COR-L47 (cell line): Measurements from ENCODE around the gene RASAL1.
A peak's percentile ranks its signal among the peaks of the same experiment; 100 is the strongest.

Source experiments
- DNase-seq: peaks from one replicate; lab custom pipeline; 2025; lab: John Stamatoyannopoulos, UW

RASAL1 gene

DNA sequence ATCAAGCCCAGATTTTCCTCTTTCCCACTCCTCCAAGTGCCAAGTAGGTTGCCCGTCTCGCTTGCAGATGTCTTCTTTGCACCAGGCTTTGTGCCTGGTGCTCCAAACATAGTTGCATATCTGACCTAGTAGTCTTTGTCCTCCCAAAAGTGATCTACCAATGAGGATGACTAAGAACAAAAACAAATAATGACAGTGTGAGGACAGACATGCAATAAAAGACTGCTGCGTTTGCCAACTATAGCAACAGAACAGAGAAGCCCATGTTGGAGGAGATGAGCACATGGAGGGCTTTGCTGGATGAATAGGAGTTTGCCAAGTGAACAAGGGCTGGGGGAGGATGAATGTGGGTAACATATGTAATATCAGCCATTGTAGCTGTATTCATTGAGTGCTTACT lies 63.4 kb downstream of the RASAL1 start:
- no peak for DNase-seq

DNA sequence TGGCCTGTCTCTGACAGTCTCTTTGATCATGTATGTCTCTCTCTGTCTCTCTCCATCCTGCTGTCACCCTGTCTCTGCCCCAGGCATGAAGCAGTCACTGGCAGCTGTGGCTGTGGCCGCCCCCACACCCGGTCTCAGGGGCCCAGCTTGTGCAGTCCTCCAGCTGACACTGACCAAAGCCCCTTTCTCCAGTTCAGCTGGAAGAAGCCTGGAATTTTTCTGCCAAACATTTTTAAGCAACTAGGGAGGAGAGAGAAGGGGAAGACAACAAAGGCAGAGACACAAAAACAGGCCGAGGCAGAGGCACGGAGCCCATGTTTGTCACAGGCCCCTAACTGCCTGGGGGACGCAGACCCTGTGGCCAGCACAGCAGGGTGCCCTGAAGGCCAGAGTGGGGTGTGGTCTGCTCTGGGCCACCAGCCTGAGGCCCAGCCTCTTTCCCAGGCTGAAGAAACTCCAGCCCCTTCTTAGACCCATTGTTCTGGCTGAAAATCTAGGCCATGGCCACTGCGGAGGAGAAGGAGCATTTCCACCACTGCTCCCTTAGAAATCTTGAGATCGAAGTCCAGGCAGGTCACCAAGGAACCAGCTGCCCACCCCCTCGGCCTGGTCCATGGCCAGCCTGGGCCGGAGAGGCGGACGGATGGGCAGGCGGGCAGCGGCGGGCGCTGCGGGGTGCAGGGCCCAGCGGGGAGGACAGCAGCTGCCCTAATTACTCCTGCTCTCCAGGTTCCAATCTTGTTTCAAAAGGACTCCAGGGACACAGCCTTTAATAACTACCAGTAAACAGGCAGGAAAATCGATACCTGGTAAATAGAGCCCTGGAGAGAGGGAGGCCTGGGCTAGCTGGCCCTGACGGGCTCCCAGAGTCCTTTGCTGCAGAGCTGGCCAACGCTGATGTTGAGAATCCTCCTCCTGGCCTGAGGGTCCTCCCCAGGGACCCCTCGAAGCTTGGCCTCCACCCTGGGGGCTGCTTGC lies 64.1 kb downstream of the RASAL1 start:
- peak; percentile 89 for DNase-seq

DNA sequence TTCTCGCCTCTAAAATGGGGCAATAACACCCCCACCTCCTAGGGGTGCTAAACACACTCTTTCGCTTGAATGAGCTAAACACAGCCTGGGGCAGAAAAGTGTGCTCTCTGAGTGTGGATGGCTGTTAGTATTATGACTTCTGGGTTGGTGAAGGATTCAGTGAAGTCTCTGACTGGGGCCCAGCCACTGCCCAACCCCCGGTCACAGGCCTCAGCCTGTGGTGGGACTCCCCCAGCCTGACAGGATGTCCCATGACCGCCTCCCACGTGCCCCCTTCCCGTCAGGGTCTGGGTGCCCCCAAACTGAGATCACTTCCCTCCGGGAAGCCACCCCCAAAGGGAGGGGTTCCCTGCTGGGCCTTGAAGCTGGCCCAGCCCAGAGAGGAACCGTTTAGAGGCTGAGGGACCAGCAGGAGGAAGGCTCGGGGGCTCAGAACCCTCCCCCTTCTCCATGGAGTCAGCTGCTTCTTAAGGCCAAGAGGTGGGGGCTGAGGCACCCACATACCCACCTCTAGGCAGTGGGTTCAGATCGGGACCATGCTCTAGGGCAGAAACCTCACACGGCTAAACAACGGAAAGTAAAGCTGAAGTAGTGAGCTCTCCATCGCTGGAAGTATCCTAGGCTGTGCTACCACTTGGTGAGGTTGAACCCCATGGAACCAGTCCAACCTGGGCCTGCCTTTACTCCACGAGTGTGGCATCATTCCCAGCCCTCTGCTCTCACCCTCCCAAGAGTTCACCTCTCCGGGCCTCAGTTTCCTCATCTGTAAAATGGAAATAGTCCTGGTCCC lies 65.2 kb downstream of the RASAL1 start:
- no peak for DNase-seq

DNA sequence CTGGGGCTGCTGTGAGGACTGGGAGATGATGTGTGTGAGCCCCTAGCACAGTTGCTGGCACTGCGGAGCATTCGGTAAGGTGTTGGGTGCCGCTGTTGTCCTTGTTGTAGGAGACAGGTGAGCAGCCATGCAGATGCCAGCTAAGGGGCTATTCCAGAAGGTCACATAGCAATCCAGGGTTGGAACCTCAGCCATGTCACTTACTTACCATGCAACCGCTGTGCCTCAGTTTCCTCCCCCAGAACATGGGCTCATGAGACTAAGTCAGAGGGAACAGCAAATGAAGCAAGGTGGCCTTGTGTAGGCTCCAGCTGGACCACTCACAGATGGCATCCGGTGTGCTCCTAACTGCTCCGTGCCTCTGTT lies 65.8 kb downstream of the RASAL1 start:
- no peak for DNase-seq

DNA sequence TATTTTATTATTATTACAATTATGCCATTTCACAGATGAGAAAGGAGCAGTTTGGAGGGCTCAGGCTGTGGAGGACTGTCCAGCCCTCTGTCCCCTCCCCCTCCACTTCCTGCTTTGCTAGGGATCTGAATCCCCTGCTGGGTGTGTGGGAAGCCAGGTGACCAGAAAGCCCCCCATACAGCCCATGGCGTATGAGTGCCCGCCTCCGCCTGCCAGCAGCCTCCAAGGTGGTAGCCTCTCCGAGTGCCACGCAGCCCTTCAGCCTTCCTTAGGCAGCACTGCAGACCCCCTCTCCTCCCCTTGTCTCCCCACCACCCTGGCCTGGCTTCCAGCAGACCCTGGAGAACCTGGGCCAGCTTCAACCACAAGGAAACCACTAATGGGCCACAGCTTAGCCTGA lies 66.4 kb downstream of the RASAL1 start:
- DNase-seq, result no peak

DNA sequence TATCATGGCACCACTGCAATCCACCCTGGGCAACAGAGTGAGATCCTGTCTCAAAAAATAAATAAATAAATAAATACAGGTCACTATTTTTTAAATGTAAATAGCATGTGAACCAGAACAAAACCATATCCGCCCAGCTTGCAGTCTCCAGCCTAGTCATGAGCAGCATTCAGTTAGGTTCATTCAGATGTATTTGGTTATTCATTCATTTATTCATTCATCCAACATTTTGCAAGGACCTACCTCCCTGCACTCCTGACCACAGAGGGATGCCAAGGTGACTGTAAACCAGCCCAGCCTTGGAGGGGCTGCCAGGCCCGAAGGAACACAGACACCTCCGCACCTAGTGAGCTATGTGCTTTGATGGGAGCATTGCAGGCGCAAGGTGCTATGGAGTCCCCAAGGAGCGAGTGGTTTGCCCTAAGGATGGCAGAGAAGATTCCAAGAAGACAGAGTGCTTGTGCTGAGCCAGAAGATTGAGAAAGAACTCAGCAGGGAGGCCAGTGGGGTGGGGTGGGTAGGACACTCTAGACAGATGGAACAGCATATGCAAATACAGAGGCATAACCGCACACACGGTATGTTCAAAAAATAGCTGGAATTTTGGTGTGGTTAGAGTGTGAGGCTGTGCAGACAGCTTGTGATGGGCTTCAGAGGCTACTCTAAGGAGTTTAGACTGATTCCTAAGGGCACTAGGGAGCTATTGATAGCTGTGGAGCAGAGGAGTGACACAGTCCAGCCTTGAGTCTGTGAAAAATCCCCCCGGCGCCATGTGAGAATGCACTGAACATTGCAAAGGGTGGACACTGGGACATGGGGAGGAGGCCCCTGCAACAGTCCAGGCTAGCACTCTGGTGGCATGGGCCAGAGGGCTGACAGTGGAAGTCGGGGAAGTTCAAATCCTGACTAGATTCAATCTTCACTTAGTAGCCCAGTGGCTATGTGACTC lies 67.3 kb downstream of the RASAL1 start:
- DNase-seq, result no peak

DNA sequence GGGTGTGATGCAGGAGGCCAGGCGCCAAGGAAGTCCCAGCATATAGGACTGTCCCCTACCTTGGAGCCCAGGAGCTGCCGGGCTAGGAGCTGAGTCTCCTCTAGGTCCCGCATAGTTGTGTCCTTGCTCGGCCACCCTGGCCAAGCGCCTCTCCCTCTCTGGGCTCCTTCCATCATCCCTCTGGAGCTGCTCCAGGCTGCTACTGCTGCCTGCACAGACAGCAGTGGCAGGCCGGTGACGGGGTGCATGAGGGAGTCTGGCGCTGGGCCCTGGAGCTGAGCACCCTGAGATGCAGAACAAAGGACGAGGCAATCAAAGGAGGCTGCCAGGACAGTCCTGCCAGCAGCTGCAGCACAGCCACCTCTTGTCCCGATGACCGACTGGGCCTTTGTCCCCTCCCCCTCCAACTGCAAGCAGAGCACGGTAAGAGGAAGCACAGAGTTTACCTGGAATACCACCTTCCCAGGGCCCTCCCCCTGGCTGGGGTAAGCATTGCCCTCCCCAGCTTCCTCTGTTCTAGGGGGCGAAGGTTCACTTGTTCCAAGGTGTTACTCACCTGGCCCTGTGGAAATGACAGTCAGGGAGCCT lies 68.7 kb downstream of the RASAL1 start:
- no peak for DNase-seq

DNA sequence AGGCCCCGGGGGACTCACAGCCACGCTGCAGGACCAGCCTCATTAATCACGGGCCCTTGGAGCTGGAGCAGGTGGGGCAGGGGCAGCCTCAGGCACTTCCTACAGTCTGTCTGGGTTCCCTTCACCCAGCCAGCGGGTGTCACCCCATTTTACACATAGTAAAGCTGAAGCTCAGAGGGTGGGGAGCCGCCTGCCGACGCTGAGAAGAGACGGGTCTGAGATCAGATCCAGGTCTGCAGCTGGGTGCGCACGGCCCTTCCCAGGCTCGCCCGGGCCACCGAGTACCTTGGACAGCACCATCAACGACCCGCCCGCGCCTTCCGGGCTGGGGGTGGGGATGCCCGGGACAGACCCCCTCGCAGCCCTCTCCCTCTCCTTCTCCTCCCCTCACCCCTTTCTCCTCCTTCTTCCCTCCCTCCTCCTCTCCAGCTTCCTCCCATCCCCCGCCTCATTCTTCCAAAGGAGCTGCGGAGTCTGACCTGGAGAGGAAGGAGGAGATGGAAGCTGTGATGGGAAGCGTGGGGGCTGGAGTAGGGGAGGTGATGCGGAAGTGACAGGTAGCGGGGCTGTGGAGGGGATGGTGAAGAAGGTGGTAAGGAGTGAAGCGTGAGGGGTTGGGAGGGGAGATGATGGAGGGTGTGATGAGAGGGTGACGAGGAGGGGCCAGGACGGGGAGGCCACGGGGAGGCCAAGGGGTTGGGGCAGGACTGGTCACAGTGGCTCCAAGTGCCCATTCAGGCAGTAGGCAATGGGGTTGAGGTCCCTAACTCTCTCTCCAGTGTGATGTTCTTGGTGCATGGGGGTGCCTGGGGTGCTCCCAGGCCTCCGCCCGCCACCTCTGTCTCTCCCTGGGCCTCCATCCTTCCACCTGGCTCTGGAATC lies 70.2 kb downstream of the RASAL1 start:
- DNase-seq, result peak; percentile 67

DNA sequence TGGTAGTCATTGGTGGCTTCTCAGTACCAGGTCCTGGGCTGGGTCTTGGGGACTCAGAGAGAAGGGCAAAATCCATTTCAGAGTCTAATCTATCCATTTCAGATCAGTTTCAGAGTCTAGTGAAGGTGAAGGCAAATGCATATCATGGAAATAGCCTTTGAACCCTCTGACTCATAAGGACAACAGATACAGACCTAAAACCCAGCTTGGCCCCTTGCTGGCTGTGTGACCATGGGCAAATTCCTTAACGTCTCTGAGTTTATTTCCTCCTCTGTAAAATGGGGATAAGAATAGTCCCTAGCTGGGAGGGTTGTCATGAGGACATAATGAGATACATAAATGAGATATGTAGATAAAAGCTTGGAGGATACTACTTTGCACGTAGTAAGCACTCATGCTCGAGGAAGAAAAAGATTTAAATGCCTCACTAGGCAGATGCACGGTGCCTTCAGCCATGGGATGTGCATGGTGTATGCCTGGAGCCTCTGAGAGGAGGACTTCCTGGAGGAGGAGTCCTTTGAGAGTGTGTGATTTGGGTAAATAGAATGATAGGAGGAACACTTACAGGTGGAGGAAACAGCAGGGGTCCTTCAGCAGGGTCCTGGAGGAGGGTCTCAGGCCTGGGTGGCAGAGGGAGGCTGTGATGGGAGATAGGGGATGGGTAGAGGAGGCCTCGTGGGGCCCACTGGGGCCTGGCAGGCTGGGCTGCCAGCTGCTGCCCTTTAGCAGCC lies 71.0 kb downstream of the RASAL1 start:
- no peak for DNase-seq

DNA sequence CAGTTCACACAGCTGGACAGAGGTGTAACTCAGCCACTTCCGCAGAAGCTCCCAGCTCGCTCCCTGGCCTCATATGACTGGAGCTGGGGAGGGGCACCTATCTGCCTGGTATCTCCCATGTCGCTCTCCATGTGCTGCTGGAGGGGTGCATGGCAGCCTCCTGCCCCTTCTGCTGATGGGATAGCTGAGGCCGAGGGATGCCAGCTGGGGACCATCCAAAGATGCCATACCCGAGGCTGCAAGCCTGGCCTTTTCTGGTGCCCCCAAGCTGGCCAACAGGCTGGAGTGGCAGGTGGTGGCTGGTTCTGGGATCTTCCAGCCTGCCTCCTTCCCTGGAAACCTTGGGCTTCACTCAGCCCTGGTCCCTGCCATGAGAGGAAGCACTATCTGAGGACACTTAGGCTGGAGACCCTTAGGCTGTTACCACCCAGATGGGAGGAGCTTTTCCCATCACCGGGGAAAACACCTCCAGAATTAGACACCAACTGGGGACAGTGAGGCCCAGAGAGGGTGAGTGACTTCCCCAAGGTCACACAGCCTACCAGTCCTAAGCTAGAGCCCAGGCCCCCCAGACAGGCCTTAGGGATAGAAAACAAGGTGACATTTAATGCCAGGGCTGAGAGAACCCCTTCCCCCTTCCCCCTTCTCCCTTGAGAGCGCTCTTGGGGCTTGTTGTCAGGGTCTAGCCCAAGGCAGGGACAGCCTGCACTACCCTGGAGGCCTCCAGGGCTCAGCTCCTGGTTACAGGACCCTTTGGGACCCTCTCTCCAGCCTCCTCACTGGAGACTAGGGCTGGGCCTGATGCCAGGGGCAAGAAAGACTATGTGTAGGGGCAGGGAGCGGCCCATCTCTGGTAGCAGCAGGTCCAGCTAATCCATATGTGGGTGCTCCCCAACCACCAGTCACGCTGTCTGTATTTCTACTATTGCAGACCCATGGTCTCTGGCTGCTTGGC lies 71.9 kb downstream of the RASAL1 start:
- DNase-seq, result no peak

DNA sequence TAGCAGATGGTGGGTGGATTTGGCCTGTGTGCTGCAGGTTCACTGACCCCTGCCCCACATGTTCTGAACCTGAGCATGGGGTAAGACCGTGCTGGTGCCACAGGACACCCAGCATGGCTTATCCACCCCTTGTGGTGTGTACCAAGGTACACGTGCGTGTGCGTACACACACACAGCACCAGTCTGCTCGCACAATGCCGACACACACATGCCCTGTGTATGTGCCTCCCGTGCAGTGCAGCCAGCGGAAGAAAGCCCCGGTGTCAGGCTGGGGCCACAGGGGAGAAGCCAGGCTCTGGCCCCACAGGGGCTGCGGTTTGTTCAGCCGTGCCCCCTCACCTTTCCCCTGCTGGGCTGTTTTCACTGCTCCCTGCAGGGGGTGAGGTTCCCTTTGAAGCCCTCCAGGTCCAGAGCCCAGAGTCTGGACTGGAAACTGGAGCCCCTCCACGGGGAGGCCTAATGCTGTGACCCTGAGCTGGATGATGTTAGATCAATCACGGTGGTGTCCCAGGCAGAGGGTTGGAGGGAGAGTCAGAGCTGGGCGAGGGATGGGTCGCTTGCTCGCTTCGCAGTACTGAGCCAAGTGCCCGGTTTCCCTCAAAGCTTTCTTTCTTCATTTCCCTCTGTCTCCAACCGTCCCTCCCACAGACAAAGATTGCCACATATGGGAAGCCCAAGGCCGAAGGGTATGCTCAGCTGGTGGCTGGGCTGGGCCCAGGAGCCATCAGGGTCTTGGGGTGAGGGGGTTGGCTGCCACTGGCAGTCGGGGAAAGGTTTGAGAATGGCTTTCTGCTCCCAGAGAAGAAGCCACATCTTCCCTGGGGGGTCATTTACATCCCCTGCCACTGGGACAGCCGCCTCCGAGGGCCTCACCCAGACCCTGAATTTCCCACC lies 72.8 kb downstream of the RASAL1 start:
- no peak for DNase-seq

DNA sequence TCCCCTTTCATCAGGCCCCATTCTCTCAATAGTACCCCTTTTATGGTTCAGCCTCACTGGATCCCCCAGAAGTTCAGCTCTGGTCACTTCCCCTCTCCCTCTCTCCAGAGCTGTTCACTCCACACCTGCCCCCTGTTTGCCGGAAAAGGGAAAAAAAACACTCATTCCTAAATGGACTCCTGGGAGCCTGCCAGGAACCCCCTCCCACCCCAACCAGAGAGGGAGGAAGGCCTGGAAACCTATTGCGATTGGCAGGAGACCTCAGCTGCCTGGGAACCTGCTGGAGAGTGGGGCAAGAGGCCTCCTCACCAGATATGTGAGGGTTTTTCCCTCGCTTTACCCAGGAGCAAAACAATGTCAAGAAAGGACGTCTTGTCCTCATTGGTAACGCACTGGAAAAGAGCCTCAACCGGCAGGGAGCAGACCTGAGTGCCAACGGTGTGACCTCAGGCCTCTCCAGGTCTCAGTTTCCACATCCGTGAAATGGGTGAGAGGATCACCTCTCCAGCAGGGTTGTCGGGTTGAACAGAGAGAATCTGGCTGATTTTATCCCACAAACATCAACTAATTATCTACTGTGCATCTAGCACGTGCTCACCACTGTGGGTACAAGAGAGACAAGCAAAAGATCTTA lies 74.4 kb downstream of the RASAL1 start:
- DNase-seq, result peak; percentile 39

DNA sequence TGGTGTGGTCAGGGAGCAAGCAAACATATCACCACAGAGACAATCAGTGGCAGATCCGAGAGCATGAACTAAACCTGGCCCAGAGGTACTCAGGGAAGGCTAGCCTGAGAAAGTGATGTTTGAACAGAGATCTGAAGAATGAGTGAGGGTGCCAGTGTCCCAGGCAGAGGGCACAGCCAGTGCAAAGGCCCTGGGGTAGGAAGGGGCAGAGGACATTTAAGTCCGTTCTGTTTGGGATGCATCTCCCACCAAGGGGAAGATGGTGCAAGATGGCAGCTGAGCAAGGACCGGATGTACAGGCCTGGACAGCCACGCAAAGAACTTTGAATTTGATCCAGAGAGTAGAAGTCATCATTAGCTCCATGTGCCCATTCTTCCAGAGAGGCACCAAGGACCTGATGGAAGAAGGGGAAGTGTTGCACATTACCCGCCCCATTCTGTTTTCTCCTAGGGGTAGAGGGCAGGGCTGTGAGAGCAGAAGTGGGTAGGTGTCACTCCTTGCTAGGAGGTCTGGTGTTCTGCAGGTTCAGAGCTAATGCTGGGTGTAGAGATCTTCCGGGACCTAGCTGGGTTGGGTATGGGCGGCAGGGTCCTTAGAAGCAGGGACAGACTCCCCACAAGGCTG lies 75.1 kb downstream of the RASAL1 start:
- DNase-seq, result no peak

DNA sequence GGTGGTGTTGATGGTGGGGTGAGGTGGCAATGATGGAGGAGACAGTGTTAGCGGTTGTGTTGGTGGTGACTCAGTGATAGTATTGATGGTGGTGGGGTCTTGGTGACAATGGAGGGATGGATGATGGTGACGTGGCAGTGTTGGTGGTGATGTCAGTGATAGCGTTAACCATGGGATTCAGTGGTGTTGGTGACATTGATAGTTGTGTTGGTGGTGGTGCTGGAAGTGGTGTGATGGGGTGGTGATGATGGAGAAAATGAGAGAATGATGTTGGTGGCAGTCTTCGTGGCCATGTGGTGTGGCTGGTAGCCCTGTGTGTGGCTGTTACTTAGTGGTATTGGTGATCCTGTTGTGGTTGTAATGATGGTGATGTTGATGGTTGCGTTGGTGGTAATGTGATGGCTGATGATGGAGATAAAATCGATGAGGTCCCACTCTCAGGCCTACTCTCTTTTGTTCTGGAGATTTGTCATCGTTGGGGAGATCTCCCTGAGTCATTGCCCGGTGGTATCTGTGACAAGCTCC lies 76.4 kb downstream of the RASAL1 start:
- no peak for DNase-seq

DNA sequence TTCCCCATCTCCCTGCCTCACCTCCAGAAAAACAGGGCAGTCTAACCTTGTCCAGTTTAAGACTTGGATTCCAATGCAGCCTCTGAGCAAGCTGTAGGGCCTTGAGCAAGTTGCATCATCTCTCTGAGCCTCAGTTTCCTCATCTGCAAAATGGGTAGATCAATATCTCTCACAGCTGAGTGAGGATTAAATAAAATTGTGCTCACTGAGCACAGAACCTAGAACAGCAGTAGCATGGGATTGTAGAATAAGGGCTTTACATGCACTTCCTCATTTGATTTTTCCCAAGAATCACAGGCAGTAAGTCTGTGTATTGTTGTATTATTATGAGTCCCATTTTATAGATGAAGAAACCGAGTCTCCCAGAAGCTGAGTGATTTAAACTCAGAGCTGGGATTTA lies 77.0 kb downstream of the RASAL1 start:
- DNase-seq, result no peak
